HTR-8/SVneo (cell line): Measurements from ENCODE around the gene PUSL1.
A peak's percentile ranks its signal among the peaks of the same experiment; 100 is the strongest.

Experiments
- DNase-seq: peaks from one replicate; pipeline ENCODE4 v3.0.0; 2011; ENCODE audit warnings: low spot score, mixed read lengths; ENCODE audit not compliant: insufficient read length
- FAIRE-seq: peaks from 2 replicates; lab custom pipeline; 2011; peaks lifted over from hg19 to GRCh38; lab: Jason Lieb, UNC

Gene PUSL1

DNA sequence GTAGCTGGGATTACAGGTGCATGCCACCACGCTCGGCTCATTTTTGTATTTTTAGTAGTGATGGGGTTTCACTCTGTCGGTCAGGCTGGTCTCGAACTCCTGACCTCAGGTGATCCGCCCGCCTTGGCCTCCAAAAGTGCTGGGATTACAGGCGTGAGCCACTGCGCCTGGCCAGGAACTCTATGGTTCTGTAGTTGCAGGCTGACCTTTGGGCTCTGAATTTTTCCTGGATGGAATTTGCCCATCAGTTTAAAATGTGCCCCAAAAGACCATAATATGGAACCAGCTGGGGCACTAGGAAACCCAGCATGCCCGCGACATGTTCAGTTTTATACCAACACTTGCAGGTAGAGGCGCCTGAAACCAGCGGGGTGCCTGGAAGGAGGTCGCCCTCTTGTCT is 29.8 kb upstream of the PUSL1 start:
- no peak for FAIRE-seq
- no peak for DNase-seq

DNA sequence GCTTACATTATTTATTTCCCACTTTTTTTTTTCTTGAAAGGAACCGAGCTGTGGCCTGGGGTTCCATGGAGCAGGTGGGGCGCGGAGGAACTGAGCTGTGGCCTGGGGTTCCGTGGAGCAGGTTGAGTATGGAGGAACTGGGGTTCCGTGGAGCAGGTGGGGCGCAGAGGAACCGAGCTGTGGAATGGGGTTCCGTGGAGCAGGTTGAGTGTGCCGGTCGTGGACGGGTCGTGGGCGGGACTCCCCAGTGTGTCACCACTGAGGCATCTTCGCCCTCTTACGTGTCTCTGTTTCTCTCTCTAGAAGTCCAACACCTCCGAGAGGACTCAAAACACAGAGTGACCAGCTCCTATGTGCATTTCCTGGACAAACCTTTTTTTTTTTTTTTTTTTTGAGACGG is 29.4 kb upstream of the PUSL1 start:
- FAIRE-seq = no peak
- no peak for DNase-seq

DNA sequence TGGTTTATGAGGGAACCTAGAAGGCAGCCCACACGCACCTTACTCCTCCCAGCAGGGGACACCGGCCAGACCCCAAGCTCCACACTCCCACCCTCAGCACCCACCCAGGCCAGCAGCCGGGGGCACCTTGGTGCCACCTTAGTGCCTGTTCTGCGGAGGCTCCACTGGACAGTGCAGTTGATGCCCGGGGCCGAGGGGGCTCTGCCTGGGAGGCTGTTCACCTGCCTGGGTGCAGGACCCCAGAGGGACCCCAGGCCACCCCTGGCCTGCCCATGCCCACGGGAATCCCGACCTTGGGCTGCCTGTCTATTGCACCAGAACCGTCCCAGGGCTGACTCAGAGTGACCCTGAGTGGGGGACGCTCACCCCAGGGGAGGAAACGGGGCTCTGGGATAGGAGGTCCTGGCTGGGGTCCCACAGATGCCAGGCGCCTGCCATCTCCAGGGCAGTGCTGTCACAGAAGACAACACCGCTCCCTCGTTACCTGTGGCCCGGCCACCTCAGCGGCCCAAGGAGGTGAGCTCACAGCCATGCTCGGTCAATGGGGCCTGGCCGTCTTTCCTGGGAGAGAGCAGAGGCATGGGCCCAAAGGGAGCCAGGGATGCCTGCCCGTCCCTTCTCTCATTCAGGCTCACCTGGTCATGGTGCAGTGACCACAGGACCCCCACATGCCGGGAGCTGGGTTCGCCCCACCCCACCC is 27.5 kb upstream of the PUSL1 start:
- no peak for DNase-seq
- no peak for FAIRE-seq

DNA sequence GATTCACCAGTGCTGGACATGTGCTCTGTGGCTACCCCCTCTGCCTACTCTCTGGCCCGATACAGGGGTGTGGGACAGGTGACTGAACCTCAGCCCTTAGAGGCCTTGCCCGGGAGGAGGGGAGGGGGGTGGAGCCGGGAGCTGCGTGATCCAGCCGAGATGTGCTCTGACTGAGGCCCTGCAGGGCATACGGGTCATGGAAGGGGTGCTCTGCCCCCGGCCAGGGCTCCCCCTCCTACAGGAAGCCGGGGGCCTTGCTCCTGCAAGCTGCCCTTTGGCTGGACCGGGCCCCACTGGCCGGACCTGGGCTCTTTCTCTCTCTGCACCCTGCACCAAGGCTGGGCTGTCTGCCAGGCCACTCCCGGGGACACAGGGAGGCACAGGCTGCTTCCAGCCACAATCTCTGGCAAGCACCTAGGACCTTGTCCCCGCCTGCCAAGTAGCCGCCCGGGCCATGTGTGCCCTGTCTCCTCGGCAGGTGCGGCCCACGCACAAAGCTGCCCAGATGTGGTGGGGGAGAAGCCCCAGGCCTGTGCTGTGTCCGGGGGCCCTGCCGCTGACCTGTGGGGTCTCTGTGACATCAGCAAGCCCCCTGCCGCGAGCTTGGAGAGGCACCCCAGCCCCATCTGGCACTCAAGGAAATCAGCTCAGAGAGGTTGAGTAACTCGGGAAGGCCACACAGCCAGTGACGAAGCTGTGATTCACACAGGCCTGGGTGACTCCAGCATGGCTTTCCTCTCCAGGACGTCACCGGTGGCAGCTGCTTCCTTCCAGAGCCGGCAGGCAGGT is 26.7 kb upstream of the PUSL1 start:
- FAIRE-seq = no peak
- DNase-seq = no peak

DNA sequence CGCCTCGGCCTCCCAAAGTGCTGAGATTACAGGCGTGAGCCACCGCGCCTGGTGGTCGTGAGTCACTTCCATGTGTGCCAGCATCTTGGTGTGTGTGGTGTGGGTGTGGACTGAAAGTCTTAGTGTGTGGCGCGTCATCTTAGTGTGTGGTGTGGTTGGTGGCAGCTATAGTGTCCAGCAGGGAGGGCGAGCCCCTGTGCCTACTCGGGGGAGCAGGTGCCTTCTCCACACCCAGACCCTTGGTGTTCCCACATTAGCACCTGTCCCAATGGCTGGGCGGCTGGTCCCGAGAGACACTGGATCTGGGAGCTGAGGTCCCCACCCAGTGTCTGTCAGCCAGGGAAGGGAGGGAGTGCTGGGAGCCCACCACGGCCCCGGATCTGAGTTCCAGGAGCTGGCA is 25.4 kb upstream of the PUSL1 start:
- DNase-seq = no peak
- FAIRE-seq = no peak

DNA sequence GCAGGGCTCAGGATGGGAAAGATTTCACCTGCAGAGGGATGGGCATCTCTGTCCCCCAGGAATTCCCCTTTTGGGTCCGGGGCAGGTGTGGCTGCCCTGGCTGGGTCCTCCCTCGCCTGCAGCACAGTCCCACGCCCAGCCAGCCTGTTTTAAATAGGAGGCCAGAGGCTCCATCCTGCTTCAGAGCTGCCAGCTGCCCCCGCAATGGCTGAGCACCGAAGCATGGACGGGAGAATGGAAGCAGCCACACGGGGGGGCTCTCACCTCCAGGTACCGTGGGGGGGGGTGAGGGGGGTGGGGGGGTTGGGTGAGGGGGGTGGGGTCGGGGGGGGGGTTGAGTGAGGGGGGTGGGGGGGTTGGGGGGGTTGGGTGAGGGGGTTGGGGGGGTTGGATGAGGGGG is 24.6 kb upstream of the PUSL1 start:
- no peak for FAIRE-seq

DNA sequence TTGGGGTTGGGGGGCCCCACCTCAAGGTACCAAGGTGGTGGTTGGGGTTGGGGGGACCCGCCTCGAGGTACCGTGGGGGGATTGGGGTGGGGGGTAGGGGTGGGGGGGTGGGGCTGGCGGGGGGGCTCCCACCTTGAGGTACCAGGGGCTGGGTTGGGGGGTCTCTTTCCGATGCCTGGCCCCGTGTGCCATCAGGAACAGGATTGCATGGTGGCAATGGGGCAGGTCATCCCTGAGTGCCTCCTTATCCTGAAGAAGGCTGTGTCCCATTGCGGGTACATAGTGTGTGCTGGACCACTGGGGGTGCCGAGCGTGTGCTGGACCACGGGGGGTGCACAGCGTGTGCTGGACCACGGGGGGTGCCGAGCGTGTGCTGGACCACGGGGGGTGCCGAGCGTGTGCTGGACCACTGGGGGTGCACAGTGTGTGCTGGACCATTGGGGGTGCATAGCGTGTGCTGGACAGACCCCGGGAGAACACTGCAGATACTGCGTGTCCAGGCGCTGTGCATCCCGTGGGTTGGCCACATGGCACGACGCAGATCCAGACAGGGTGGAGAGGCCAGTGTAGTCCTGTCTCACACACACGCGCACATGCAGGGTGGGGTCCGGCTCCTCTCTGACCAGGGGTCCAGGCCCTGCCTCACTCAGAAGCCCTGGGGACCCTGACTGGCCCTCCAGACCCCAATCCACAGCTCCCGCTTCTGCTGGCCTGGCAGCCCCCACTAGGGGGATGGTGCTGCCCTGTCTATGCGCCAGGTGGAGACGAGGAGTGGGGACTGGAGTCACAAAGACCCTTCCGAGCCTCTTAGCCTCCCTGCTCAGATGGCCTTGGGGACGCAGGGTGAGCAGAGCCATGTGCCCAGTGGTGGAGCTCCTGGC is 23.9 kb upstream of the PUSL1 start:
- FAIRE-seq = no peak

More for the DNA sequence above, 24.6 kb upstream of the PUSL1 start:
- DNase-seq = no peak

DNA sequence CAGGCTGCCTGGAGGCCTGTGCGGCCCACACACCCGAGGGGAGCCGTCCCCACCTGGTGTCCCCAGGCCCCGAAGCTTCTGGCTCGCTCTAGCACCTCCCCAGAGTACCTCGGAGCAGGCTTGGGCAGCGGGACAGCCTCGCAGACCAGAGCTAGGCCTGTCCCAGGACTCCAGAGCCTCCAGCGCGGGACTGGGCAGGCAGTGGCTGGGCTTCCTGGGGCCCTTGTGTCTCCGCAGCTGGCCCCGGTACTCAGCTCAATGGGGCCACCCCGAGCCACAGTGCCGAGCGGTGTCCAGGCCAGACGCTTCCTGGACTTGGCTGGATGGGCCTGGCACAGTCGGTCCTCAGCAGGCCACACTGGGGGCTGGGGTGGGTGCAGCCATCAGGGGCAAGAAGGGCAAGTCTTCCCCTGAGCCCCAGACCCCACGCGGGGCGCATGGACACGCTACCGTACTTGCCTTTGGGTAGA is 23.3 kb upstream of the PUSL1 start:
- FAIRE-seq (no peak), DNase-seq (no peak)

More for the DNA sequence above, 23.9 kb upstream of the PUSL1 start:
- no peak for DNase-seq

DNA sequence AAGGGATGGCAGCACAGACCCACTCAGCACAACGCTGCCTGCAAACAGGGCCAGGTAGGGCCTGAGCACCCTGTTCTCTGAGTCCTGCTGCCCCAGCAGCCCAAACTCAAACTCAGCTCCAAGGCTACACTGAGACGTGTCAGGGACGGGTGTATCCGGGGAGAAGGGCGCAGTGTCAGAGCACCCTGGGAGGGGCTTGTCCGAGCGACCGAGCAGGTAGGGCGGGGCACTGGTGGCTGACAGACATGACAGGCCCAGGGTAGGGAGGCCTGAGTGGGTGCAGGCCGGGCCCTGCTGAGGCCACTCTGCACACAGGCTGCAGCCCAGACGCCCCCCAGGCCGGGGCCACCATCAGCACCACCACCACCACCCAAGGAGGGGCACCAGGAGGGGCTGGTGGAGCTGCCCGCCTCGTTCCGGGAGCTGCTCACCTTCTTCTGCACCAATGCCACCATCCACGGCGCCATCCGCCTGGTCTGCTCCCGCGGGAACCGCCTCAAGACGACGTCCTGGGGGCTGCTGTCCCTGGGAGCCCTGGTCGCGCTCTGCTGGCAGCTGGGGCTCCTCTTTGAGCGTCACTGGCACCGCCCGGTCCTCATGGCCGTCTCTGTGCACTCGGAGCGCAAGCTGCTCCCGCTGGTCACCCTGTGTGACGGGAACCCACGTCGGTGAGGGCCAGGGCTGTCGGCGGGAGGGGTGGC is 22.6 kb upstream of the PUSL1 start:
- DNase-seq = no peak
- no peak for FAIRE-seq

DNA sequence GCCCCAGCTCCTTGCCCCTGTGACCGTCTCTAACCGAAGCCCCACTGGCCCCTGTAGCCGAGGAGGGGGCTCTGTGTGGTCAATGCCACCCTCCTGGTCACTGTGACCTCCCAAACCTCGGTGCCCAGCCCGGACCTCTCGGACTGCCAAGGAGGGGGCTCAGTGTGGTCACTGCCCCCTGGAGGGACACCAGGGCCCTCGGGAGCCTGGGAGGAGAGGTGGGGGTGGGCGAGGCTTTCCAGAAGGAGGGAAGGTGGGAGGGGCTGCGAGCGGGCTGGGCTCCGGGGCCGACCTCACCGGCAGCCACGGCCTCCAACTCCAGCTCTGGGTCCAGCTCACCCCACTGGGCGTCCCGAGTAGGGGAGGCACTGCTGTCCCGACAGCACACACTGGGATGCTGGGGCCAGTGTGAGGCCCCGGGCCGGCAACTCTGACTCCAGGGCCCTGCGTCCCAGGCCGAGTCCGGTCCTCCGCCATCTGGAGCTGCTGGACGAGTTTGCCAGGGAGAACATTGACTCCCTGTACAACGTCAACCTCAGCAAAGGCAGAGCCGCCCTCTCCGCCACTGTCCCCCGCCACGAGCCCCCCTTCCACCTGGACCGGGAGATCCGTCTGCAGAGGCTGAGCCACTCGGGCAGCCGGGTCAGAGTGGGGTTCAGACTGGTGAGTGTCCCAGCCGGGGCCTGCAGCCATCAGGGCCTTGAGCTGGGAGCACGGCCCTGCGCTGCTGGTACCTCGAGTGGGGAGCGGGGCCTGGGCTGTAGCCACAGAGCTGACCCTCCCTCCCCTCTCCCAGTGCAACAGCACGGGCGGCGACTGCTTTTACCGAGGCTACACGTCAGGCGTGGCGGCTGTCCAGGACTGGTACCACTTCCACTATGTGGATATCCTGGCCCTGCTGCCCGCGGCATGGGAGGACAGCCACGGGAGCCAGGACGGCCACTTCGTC is 21.8 kb upstream of the PUSL1 start:
- no peak for DNase-seq
- FAIRE-seq = no peak

DNA sequence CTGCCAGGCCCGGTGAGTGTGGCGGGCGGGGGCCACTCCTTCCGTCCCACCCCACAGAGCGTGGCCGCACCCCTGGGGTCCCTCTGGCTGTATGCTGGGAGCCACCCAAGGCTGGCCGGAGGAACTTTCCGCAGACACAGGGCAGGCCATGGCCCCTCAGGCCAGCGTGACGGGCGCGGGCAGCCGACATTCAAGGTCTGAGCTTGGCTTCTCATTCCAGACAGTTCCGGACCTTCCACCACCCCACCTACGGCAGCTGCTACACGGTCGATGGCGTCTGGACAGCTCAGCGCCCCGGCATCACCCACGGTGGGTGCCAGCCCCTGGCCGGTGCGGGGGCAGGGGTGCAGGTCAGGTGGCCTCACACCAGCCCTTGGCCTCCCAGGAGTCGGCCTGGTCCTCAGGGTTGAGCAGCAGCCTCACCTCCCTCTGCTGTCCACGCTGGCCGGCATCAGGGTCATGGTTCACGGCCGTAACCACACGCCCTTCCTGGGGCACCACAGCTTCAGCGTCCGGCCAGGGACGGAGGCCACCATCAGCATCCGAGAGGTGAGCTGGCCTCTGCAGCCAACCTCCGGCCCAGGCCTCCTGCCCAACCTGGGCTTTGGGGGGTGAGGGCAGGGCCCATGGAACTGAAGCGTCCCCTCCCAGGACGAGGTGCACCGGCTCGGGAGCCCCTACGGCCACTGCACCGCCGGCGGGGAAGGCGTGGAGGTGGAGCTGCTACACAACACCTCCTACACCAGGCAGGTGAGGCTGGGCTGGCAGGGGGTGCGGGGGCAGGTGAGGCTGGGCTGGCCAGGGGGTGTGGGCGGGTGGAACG is 20.9 kb upstream of the PUSL1 start:
- DNase-seq (no peak), FAIRE-seq (no peak)

DNA sequence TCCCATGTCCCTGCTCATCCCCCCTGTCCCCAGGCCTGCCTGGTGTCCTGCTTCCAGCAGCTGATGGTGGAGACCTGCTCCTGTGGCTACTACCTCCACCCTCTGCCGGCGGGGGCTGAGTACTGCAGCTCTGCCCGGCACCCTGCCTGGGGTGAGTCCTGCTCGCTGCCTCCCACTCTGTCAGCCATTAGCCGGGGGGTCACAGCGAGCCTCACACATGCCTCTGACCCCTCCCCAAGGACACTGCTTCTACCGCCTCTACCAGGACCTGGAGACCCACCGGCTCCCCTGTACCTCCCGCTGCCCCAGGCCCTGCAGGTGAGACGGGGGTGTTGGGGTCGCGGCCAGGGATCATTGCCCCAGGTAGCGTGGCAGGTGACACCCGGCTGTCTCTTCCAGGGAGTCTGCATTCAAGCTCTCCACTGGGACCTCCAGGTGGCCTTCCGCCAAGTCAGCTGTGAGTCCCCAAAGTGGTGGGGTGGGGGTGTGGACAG is 18.1 kb upstream of the PUSL1 start:
- no peak for FAIRE-seq
- no peak for DNase-seq

DNA sequence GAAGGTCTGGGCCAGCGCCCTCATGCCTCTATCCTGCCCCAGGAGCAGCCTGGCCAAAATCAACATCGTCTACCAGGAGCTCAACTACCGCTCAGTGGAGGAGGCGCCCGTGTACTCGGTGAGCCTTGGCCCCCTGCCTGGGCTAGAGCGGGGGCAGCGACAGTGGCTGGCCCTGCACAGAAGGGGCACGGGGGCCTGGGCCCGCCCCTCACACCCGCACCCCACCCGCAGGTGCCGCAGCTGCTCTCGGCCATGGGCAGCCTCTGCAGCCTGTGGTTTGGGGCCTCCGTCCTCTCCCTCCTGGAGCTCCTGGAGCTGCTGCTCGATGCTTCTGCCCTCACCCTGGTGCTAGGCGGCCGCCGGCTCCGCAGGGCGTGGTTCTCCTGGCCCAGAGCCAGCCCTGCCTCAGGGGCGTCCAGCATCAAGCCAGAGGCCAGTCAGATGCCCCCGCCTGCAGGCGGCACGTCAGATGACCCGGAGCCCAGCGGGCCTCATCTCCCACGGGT is 17.3 kb upstream of the PUSL1 start:
- no peak for DNase-seq
- FAIRE-seq = no peak

DNA sequence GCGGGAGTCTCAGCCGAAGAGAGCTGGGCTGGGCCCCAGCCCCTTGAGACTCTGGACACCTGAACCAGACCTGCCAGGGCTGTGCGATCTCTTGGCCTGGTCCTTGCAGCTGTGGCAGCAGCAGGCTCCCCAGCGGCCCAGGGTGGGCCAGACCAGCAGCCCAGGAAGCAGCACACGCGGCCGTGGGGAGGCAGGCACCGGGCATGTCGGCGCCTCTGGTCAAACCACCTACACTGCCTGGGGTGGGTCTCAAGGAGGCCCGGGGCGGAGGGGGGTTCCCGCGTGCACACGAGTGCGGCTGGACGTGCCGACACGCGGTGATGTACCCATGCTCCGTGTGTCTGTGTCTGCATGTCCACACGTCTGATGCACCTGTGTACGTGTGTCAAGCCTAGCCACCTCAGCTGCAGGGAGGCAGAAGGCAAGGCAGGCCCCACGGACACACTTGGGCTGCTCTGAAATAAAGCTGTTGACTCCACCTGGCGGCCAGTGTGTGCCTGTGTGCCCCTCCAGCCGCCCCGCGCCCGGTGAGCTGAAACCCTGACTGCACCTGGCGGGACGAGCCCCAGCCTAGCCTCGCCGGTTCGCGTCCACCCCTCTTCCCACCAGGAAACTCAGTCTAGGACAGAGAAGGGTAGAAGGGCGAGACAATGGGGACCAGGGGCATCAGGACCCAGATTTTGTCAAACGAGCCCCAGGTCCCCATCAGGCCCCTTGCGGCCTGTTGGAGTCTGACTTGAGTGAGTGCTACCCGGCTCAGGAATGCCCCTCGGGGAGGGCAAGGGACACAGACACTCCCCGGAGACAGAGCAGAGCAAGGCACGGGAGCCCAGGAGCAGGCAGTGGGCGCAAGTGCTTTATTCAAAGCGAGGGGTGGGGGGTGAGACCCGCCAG is 16.6 kb upstream of the PUSL1 start:
- peak; percentile 66 for FAIRE-seq
- DNase-seq = no peak

DNA sequence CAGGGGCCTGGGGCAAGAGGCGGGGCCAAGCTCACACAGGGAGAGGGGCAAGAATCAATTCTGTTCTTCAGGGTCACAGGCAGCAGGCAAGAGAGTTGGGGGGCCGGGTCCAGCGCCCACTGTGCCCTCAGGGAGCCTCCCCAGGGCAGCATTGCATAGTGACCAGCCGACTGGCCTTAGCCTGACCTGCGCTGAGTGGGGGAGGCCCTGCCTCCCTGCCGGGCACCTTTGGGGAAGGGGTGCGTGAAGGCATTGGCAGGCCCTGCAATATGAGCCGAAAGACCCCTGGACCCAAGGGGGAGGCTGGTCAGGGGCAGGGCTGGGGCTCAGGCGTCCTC is 16.0 kb upstream of the PUSL1 start:
- DNase-seq = no peak
- FAIRE-seq = no peak

DNA sequence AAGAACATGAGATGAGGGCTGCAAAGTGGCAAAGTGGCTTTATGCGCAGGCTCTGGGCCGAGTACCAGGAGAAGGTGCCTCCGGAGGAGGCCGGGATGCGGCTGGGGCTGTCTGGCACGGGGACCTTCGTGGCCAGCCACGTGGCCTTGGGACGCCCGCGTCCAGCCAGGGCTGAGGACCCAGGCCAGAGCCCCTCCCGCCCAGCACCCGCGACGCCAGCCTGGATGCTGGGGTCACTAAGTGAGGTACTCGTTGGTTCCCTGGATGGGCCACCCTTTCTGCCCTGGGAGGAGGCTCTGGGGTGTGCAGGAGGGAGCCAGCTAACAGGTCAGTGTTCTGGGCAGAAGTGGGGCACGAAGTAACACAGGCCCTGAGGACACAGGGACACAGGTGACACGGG is 15.5 kb upstream of the PUSL1 start:
- no peak for DNase-seq
- FAIRE-seq = no peak
